ENCODE results near the gene ZDHHC11B.
"Not testable (repeated sequence)": the region's sequence is repeated elsewhere in the genome, so short reads cannot be mapped to it uniquely, and the experiment has no call there.

ZDHHC11B gene

DNA sequence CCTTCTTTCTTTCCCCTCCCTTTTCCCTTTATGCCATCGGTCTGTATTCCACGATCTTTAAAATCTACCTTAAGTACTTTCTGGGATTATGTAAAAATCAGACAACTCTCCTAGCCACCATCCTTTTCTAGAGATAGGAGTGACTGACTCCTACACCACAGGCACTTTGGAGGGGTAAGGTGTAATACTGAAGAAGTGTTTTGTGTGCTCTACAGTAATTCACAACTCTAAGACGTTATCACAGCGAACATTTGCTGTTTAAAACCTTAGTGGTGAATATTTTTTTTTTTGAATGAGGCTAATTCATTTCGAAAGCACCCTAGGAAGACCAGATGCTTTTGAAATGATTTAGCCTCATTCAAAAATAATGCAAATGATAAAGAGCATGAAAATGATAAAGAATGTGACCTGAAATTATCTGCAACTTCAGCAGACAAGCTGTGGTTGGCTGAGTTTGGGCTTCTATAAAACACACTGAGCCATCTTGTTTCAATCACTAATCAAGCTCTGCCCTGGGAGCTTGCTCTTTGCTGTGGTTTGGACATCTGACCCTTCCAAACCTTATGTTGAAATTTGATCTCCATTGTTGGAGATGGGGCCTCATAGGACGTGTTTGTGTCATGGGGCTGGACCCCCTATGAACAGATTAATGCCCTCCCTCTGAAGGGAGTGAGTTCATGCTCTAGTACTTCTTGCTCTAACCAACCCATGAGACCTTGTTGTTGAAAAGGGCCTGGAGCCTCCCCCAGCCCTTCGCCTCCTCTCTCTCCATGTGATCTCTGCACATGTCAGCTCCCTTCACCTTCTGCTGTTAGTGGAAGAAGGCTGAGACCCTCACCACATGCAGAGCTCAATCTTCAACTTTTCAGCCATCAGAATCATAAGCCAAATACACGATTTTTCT, 70.1 kb downstream of the ZDHHC11B start:
- DNase-seq = not testable (repeated sequence)

DNA sequence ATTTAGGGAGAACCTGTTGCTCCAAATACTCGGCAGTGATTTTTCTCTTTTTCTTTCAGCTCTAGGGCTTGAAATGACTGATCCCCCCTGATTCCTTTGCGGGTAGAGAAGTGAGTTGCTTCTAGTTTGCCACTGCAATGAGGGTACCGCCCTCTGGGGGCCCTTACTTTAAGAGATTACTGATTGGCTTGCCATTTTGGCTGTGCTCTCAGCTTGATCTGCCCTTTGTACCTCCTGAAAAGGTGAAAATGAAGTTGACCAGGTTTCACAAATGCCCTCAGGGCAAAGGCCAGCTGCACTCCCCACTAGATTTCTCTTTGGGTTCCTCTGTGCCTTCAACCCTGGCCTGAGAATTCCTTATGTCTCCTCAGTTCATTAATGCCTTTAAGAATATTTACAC, 70.8 kb downstream of the ZDHHC11B start:
- not testable (repeated sequence) for DNase-seq

GRCh38 chr5:708848-709517, 75.5 kb downstream of the ZDHHC11B start:
- not testable (repeated sequence) for DNase-seq

DNA sequence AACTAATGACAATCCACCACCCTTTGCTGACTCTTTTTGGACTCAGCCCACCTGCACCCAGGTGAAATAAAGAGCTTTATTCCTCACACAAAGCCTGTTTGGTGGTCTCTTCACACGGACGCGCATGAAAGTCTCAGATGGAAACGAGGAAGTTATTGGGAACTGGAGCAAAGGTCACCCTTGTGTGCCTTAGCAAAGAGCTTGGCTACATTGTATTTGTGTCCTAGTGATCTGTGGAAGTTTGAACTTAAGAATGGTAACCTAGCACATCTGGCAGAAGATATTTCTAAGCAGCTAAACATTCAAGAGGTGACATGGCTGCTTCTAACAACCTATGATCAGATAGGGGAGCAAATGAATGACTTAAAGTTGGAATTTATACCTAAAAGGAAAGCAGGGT, 76.2 kb downstream of the ZDHHC11B start:
- not testable (repeated sequence) for DNase-seq

GRCh38 chr5:706127-706526, 78.4 kb downstream of the ZDHHC11B start:
- not testable (repeated sequence) for DNase-seq

DNA sequence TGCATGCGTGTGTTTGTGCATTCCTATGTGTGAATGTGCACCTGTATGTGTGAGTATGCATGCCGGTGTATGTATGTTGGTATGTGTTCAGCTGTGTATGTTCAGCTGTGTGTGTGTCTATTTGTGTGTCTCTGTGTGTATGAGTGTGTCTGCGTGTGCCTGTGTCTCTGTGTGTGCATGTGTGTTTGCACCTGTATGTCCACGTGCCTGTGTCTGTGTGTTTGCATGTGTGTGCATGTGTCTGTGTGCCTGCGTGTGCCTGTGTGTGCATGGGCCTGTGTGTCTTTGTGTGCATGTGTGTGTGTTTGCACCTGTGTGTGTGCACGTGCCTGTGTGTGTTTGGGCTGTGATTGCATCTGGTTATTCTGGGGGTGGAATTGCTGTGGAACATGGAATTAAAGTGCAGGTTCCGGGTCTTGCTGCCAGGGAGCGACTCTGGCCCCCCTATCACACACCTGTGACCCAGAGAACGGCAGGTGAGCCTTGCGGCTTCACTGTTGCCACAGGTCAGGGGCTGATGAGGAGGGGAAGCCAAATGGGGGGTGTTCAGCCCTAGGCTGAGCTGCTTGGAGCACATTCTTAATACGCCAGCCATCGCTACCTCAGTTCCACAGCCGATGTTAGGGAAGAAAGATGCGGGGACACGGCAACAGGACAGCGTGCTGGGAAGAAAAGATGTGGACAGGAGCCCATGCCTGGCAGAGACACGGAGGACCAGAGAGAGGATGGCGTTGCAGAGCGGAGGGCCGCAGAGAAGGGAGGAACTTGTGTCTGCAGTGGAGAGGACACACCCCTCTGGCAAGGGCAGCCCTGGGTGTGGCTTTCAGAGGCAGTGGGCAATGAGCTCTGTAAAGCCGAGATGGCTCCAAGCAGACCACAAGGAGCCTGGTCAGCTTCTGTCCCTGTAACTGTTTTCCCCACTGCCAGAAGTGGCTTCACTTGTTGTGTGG, 87.5 kb downstream of the ZDHHC11B start:
- DNase-seq = not testable (repeated sequence)

DNA sequence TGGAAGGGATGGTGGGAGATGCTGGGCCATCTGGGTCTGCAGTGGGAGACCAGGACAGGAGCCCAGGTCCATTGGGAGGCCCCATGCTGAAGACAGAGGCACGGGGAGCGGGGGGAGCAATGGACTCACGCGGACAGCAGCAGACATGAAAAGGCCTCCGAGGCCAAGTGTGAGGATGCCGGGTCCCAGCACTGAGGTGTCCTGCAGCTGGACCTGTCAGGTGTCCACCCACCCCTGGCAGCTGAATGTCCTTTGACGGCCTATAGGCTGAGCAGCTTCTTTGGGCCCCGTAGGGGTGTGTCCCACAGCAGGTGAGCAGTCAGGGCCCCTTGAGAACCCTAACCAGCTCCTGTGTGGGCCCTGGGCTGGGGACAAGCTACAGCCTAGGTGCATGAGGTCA, 88.3 kb downstream of the ZDHHC11B start:
- not testable (repeated sequence) for DNase-seq

DNA sequence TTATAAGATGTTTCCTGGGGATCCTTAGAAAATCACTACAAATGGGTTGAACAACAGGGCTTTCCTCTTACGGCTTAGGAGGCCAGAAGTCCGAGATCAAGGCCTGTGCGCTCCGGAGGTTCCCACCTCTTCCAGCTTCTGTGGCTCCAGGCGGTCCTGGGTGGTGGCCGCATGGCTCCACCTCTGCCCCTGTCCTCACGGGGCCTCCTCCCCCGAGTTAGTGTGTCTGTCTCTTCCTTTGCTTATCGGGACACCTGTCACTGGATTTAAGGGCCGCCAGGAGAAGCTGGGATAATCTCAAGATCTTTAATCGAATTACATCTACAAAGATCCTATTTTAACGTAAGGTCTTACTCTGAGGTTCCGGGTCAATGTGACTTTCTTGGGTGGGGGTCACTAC, 89.1 kb downstream of the ZDHHC11B start:
- not testable (repeated sequence) for DNase-seq

DNA sequence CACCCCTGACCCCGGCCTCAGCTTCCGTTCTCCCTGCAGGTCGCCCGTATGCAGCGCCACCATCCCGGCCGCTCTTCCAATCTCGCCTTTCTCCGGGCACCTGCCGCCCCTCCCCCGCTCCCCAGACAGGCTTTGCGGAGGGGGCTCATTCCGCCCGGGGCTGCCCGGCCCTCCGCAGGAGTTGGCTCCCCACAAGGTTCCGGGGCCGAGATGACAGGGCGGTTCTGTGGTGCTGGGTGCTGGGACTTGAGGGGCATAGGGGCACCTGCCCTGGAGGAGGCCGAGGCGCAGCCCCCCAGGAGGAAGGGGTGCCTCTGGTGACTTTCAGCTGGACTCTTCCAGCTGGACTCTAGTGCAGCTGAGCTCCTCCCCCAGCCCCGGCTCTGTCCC, 90.5 kb downstream of the ZDHHC11B start:
- DNase-seq = peak; percentile 73

- DNase-seq = peak; percentile 91
These were observed 91.1 kb downstream of the ZDHHC11B start, which contains the start of gene TPPP for GRCh38 chr5:693271-694041. TPPP (minus strand) TSS chr5:693352; CDS start chr5:678060, 15,292 bp downstream.

GRCh38 chr5:692529-693041, 91.9 kb downstream of the ZDHHC11B start:
- not testable (repeated sequence) for DNase-seq

GRCh38 chr5:691817-692528, 92.6 kb downstream of the ZDHHC11B start:
- no peak for DNase-seq

GRCh38 chr5:691049-691448, 93.5 kb downstream of the ZDHHC11B start:
- not testable (repeated sequence) for DNase-seq

GRCh38 chr5:690293-690692, 94.2 kb downstream of the ZDHHC11B start:
- DNase-seq = not testable (repeated sequence)

GRCh38 chr5:688348-689010, 96.0 kb downstream of the ZDHHC11B start:
- DNase-seq = not testable (repeated sequence)

GRCh38 chr5:686936-687335, 97.6 kb downstream of the ZDHHC11B start:
- not testable (repeated sequence) for DNase-seq

DNA sequence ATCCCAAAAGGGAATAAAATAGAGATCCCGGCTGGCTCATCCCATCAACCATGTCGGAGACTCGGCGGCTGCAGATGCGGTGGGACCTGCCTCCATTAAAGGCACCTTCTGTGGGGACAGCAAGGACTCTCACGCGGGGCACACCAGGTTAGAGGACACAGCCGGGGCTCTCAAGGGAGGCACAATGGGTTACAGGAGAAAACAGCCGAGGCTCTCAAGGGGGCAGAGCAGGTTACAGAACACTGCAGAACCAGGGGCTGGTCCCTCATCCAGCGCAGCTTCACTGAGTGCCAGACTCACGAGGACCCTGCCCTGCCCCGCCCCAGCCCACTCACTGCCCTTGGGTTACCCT, 98.4 kb downstream of the ZDHHC11B start:
- not testable (repeated sequence) for DNase-seq

DNA sequence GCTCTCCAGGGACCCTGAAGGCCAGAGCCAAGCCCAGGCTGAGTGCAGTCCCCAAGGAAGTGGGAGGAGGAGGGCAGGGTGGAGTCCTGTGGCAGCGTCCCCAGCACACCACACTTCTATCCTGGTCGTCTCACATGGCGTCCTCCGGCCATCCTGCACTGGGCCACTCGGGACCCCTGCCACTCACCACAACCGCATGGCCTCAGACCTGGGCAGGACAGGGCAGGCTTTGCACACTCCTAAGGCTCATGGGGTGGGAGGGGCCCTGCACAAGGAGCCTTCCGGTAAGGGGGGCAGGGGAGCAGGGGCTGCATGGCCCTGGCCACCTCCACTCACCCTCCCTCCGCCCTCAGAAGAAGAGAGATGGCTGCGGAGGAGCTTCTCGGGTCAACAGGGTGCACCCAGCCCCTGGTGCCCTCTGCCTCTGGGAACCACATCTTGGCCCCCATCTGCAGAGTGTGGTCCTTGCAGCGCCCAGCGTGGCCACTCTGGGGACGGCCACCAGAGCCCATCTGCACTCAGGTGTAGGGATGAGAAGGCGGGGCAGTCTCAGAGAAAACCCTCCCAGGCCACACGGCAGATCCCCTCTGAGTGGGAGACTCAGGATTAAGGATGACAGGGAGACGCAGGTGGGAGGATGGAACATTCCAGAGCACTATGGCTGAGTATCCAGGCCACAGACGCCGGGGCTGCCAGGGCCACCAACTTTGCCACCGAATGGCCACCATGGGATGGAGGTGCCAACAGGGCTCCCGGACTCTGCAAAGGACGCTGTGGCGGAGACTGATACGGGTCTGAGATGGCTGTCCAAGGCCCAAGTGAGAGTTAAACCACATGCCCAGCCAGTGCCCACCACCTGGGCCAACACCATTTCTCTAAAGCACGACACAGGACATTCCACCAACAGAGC, 99.0 kb downstream of the ZDHHC11B start:
- no peak for DNase-seq

- no peak for DNase-seq
These were observed 99.7 kb downstream of the ZDHHC11B start for GRCh38 chr5:684751-685216.

All from activated CD8-positive, alpha-beta memory T cell treated with anti-CD3 and anti-CD28 coated beads for 24 hours (primary cell).